NT2/D1 (cell line): ENCODE measurements around the gene TLR1.

Experiments used
- DNase-seq: peaks from one replicate; pipeline ENCODE4 v3.0.0-alpha.2; 2011; ENCODE audit warnings: low read depth, low spot score
- H3K27me3 ChIP-seq: 2 replicates; pipeline ENCODE4 v1.6.0; 2011; ENCODE audit warnings: mild to moderate bottlenecking; ENCODE audit not compliant: insufficient read length, insufficient read depth
- H3K36me3 ChIP-seq: 2 replicates; pipeline ENCODE4 v1.6.1; 2011; ENCODE audit warnings: mild to moderate bottlenecking, low read length, mixed read lengths; ENCODE audit not compliant: insufficient read depth, insufficient read length
- H3K4me1 ChIP-seq: 2 replicates; pipeline ENCODE4 v1.5.1; 2011; ENCODE audit not compliant: insufficient read depth, insufficient read length
- H3K4me3 ChIP-seq: 2 replicates; pipeline ENCODE4 v1.5.1; 2011; ENCODE audit warnings: low read depth; ENCODE audit not compliant: insufficient read length
- H3K9ac ChIP-seq: 2 replicates; pipeline ENCODE4 v1.6.0; 2011; ENCODE audit warnings: low read depth; ENCODE audit not compliant: insufficient read length
- H3K9me3 ChIP-seq: 2 replicates; pipeline ENCODE4 v1.5.1; 2011; ENCODE audit warnings: mild to moderate bottlenecking, low read length; ENCODE audit not compliant: insufficient read depth
- SUZ12 ChIP-seq: IDR thresholded peaks from 2 replicates; pipeline ENCODE4 v1.6.1; 2011; ENCODE audit not compliant: insufficient read length, insufficient read depth; ENCODE audit errors: extremely low read depth
- YY1 ChIP-seq: IDR thresholded peaks from 2 replicates; pipeline ENCODE4 v1.6.1; 2011; ENCODE audit not compliant: insufficient read length, insufficient read depth
- ZNF274 ChIP-seq: IDR thresholded peaks from 2 replicates; pipeline ENCODE4 v1.6.1; 2011; ENCODE audit warnings: mild to moderate bottlenecking, low read depth, low read length

The TLR1 gene

GRCh38 chr4:38832206-38832605 is 27.6 kb upstream of the TLR1 start:
- Histone ChIP-seq H3K9me3 (no peaks in the 10 kb centered on the region; the same call in 1 of the 2 replicates), H3K36me3 (no peaks in the 10 kb centered on the region), H3K4me3 (no peak overlapping the region), H3K27me3 (no peaks in the 10 kb centered on the region), H3K4me1 (no peaks in the 10 kb centered on the region), H3K9ac (no peak overlapping the region)
- TF ChIP-seq YY1 (no peak), SUZ12 (no peak), ZNF274 (no peak)
- no peak for DNase-seq

- DNase-seq = no peak
These were observed 27.1 kb upstream of the TLR1 start for GRCh38 chr4:38831653-38832052.

DNA sequence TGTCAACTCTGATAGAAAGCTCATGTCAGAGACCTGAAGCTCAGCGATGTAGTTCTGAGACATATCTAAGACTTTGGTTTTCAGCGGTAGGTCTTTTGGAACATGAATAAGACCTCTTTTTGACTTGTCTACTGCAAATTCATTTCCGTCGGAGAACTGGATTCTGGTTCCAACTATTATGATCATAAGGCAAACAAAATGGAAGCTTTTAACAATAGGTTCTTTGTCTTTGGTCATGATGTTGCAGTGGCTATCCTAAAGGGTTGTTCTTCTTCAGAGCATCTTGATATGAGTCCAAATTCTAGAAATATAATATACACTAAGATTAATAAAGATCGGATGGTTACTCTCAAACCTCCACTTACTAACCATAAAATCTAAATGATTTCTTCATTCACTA is 24.6 kb upstream of the TLR1 start:
- Histone ChIP-seq H3K4me3 (no peak overlapping the region), H3K9me3 (no peaks in the 10 kb centered on the region), H3K36me3 (no peaks in the 10 kb centered on the region), H3K27me3 (no peaks in the 10 kb centered on the region), H3K9ac (no peak overlapping the region), H3K4me1 (no peaks in the 10 kb centered on the region)
- no peak for TF ChIP-seq SUZ12
- TF ChIP-seq YY1 = no peak
- no peak for TF ChIP-seq ZNF274
- DNase-seq = no peak

More at GRCh38 chr4:38831653-38832052, 27.1 kb upstream of the TLR1 start:
- no peaks in the 10 kb centered on the region for H3K36me3 ChIP-seq
- H3K27me3 ChIP-seq = no peaks in the 10 kb centered on the region
- no peaks in the 10 kb centered on the region; the same call in 1 of the 2 replicates for H3K9me3 ChIP-seq
- H3K4me3 ChIP-seq = no peak overlapping the region
- TF ChIP-seq YY1 (no peak), SUZ12 (no peak), ZNF274 (no peak)
- no peak overlapping the region for H3K9ac ChIP-seq
- no peaks in the 10 kb centered on the region for H3K4me1 ChIP-seq

DNA sequence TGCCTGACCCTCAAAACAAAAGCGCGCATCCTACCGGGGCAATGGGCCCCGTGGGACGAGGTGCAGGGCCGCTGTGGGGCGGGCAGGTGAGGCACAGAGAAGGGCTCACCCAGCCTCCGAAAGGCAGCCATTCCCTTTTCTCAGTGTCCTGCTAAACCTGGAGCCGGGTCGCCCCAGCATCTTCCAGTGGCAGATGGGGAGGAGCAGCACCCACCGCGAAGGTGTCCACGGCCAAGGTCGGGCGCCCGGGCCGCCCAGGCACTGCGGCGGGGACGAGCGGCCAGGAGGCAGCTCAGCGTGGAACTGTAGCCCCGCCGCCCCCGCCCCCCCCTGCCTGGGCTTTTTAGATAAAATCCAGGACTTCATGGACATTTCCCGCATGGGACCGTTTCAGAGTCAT is 19.2 kb upstream of the TLR1 start:
- Histone ChIP-seq H3K36me3 (no peaks in the 10 kb centered on the region), H3K9me3 (peaks cover 6% of the 10 kb centered on the region), H3K27me3 (no peaks in the 10 kb centered on the region), H3K4me3 (no peak overlapping the region), H3K9ac (no peak overlapping the region), H3K4me1 (no peaks in the 10 kb centered on the region)
- DNase-seq = no peak
- TF ChIP-seq YY1 (no peak), SUZ12 (no peak), ZNF274 (no peak)

DNA sequence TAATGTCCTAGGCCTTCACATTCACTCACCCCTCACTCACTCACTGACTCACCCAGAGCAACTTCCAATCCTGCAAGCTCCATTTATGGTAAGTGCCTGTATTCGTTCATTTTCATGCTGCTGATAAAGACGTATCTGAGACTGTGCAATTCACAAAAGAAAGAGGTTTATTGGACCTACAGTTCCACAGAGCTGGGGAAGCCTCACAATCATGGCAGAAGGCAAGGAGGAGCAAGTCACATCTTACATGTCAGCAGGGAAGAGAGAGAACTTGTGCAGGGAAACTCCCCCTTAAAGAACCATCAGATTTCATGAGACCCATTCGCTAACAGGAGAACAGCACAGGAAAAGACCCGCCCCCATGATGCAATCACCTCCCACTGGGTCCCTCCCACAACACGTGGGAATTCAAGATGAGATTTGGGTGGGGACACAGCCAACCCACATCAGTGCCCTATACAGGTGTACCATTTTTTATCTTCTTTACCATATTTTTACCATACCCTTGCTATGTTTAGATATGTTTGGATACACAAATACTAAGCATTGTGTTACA is 18.2 kb upstream of the TLR1 start:
- Histone ChIP-seq H3K4me1 (no peaks in the 10 kb centered on the region), H3K9ac (no peak overlapping the region), H3K27me3 (no peaks in the 10 kb centered on the region), H3K9me3 (peaks cover 6% of the 10 kb centered on the region), H3K36me3 (no peaks in the 10 kb centered on the region), H3K4me3 (no peak overlapping the region)
- no peak for TF ChIP-seq ZNF274
- no peak for TF ChIP-seq YY1
- no peak for TF ChIP-seq SUZ12
- no peak for DNase-seq

- no peak for TF ChIP-seq ZNF274
- no peak for TF ChIP-seq SUZ12
- no peak for TF ChIP-seq YY1
- Histone ChIP-seq H3K4me1 (no peaks in the 10 kb centered on the region), H3K36me3 (no peaks in the 10 kb centered on the region), H3K9ac (no peak overlapping the region), H3K27me3 (no peaks in the 10 kb centered on the region), H3K4me3 (no peak overlapping the region), H3K9me3 (peaks cover 6% of the 10 kb centered on the region)
- no peak for DNase-seq
These were observed 17.1 kb upstream of the TLR1 start for GRCh38 chr4:38821739-38822138.

GRCh38 chr4:38820329-38821061 is 15.9 kb upstream of the TLR1 start:
- DNase-seq = no peak
- H3K36me3 ChIP-seq = no peaks in the 10 kb centered on the region
- no peak overlapping the region for H3K4me3 ChIP-seq
- no peaks in the 10 kb centered on the region for H3K4me1 ChIP-seq
- H3K27me3 ChIP-seq = no peaks in the 10 kb centered on the region
- no peak overlapping the region for H3K9ac ChIP-seq
- TF ChIP-seq YY1 (no peak), ZNF274 (no peak), SUZ12 (no peak)
- H3K9me3 ChIP-seq = peaks cover 8% of the 10 kb centered on the region
